GM21737 (cell line): ENCODE data around the gene KDM6A.

Experiments
- ATAC-seq: cut with Tn5 transposase; IDR thresholded peaks from one replicate; pipeline ENCODE4 v1.9.1; 2021; ENCODE audit warnings: mild to moderate bottlenecking, moderate library complexity; ENCODE audit not compliant: unreplicated experiment

Gene KDM6A

GRCh38 chrX:45157647-45158046, 284.7 kb downstream of the KDM6A start:
- no peak for ATAC-seq
